Transverse colon (tissue), 4 donors: ENCODE measurements around the gene HECTD4. TPM values are rescaled to one million over a fixed set of nuclear protein-coding genes. Genes with fewer than 3 reads are reported as not detected.

Experiments
- DNase-seq: peaks from one replicate; pipeline ENCODE4 v3.0.0-alpha.2; 2019
- H3K27ac ChIP-seq, 4 donors: fragments of 200-600 bp; sonication (generic); 2 replicates each; pipeline ENCODE4 v1.5.1; 2016 to 2018; ENCODE audit warnings: inconsistent platforms in 4 of 4
- H3K27me3 ChIP-seq: fragments of 200-600 bp; sonication (generic); 2 replicates; pipeline ENCODE4 v1.5.1; 2017; ENCODE audit warnings: inconsistent platforms
- H3K36me3 ChIP-seq, 4 donors: fragments of 200-600 bp; sonication (generic); 2 replicates each; pipeline ENCODE4 v1.5.1; 2017 to 2019; ENCODE audit warnings: inconsistent platforms in 4 of 4
- H3K4me1 ChIP-seq, 4 donors: fragments of 200-600 bp; sonication (generic); 2 replicates each; pipeline ENCODE4 v1.5.1; 2017 to 2020; ENCODE audit warnings: inconsistent platforms in 4 of 4
- H3K4me3 ChIP-seq, 4 donors: fragments of 200-600 bp; sonication (generic); 1 replicate in 1 of 4; 2 replicates in 3 of 4; pipeline versions ENCODE4 v1.5.1 to v1.6.1; 2017 to 2019; ENCODE audit warnings: inconsistent platforms in 4 of 4
- H3K9me3 ChIP-seq, 2 donors: fragments of 200-600 bp; sonication (generic); 2 replicates each; pipeline ENCODE4 v1.5.1; 2017 to 2019; ENCODE audit warnings: inconsistent platforms in 2 of 2
- CTCF ChIP-seq, 5 experiments: fragments of 200-600 bp in 3 of 5; fragments of 450-650 bp in 2 of 5; sonication (generic) in 3 of 5; IDR thresholded peaks; 1 replicate in 2 of 5; 2 replicates in 3 of 5; pipeline ENCODE4 v1.5.1; 2016 to 2017; ENCODE audit warnings: antibody characterized with exemption in 5 of 5, inconsistent platforms in 3 of 5, mild to moderate bottlenecking in 2 of 5, moderate library complexity in 1 of 5
- EP300 ChIP-seq: sonication (generic); formaldehyde crosslinking; IDR thresholded peaks from one replicate; pipeline ENCODE4 v1.6.1; 2017; ENCODE audit warnings: antibody characterized with exemption, low read depth
- POLR2A ChIP-seq: fragments of 450-650 bp; IDR thresholded peaks from one replicate; pipeline ENCODE4 v1.6.1; 2016; ENCODE audit warnings: antibody characterized with exemption, mild to moderate bottlenecking, moderate library complexity
- POLR2AphosphoS5 ChIP-seq, 3 donors: sonication (generic); formaldehyde crosslinking; IDR thresholded peaks; one replicate each; pipeline ENCODE4 v1.6.1; 2016; ENCODE audit warnings: antibody characterized with exemption in 3 of 3
- WGBS, 2 donors: methylation state at CpG; one replicate each; pipeline ENCODE4 v1.1.5; 2018; ENCODE audit warnings: low coverage in 1 of 2; 5-methylcytosine and 5-hydroxymethylcytosine counted together
- in situ Hi-C, 4 donors: fragments of 200-750 bp; cut with MboI; loops; one replicate each; pipeline versions ENCODE4 v1.15.0 to v1.15.1; 2017; ENCODE audit warnings: low sequenced_read_pairs in 3 of 4, low pct_ligation_motif_present in 1 of 4, low pct_unique_long_range_greater_than_20kb in 1 of 4
- intact Hi-C: fragments of 100-400 bp; cut with DNase I; formaldehyde crosslinking; loops from one replicate; pipeline ENCODE4 v1.15.1; 2023; ENCODE audit warnings: low total_unique reads
- total RNA-seq, 4 donors: library from RNA; depleted of rRNA; stranded (reverse); fragments of >200 nt; gene quantifications; one replicate each; pipeline ENCODE4 v1.1.0, GENCODE V29; 2016

HECTD4 gene
- total RNA-seq, 4 donors from 2014 or later = 52.6 to 171 (median 121) TPM

- Histone ChIP-seq H3K4me3 (no peak overlapping the region), H3K27me3 (no peaks in the 10 kb centered on the region), H3K27ac (no peak overlapping the region), H3K9me3 (no peaks in the 10 kb centered on the region), H3K36me3 (peaks cover 0 to 3% (median 0%) of the 10 kb centered on the region in 4 donors), H3K4me1 (no peaks in the 10 kb centered on the region)
- intact Hi-C loops = no loop called here
- TF ChIP-seq CTCF (IDR thresholded peaks at IDR 0.05) (no peak), POLR2A (no peak), EP300 (no peak), POLR2AphosphoS5 (IDR thresholded peaks at IDR 0.05) (no peak)
- no peak for DNase-seq
- in situ Hi-C loops = no loop called here
These were observed 85.0 kb downstream of the HECTD4 start for GRCh38 chr12:112297188-112297587.

- no peak for DNase-seq
- H3K4me3 ChIP-seq = no peak overlapping the region
- H3K4me1 ChIP-seq = no peaks in the 10 kb centered on the region
- no peaks in the 10 kb centered on the region for H3K36me3 ChIP-seq
- no peaks in the 10 kb centered on the region for H3K27me3 ChIP-seq
- TF ChIP-seq POLR2A = no peak
- in situ Hi-C loops (no loop called here), intact Hi-C loops (no loop called here)
- H3K27ac ChIP-seq = no peak overlapping the region
- 94 to 97% methylated on average over 3 of the region's 3 CpGs for whole genome bisulfite sequencing, 2 donors
- no peaks in the 10 kb centered on the region for H3K9me3 ChIP-seq
These were observed 86.0 kb downstream of the HECTD4 start for GRCh38 chr12:112296183-112296582.

GRCh38 chr12:112294793-112295192 lies 87.4 kb downstream of the HECTD4 start:
- peaks cover 0 to 5% (median 0%) of the 10 kb centered on the region in 4 donors for H3K36me3 ChIP-seq
- 89 to 97% methylated on average over 9 of the region's 9 CpGs for WGBS, 2 donors
- intact Hi-C loops (no loop called here), in situ Hi-C loops (no loop called here)
- no peak overlapping the region for H3K4me3 ChIP-seq
- no peaks in the 10 kb centered on the region for H3K4me1 ChIP-seq
- no peak for DNase-seq
- no peak overlapping the region for H3K27ac ChIP-seq
- TF ChIP-seq EP300 = no peak
- TF ChIP-seq CTCF (IDR thresholded peaks at IDR 0.05) = no peak
- no peak for TF ChIP-seq POLR2AphosphoS5 (IDR thresholded peaks at IDR 0.05)
- TF ChIP-seq POLR2A = no peak
- H3K9me3 ChIP-seq = no peaks in the 10 kb centered on the region
- no peaks in the 10 kb centered on the region for H3K27me3 ChIP-seq

GRCh38 chr12:112288638-112289037 lies 93.6 kb downstream of the HECTD4 start:
- H3K4me1 ChIP-seq = no peaks in the 10 kb centered on the region
- no peak overlapping the region for H3K27ac ChIP-seq
- no peak overlapping the region for H3K4me3 ChIP-seq
- DNase-seq = no peak
- 95% methylated on average over 1 of the region's 1 CpG; no CpG with 5 or more reads in 1 of the 2 donors for WGBS, 2 donors
- intact Hi-C loops (no loop called here), in situ Hi-C loops (no loop called here)
- peaks cover 0 to 12% of the 10 kb centered on the region in 2 donors for H3K9me3 ChIP-seq
- TF ChIP-seq EP300 (no peak), POLR2A (no peak), POLR2AphosphoS5 (IDR thresholded peaks at IDR 0.05) (no peak), CTCF (IDR thresholded peaks at IDR 0.05) (no peak)
- H3K36me3 ChIP-seq = peaks cover 0 to 5% (median 2%) of the 10 kb centered on the region in 4 donors
- no peaks in the 10 kb centered on the region for H3K27me3 ChIP-seq
